Mesendoderm (in vitro differentiated cells): ENCODE results near the gene RFC1.

ENCODE experiments used
- DNase-seq: peaks from one replicate; pipeline ENCODE4 v3.0.0; 2013
- H2AK5ac ChIP-seq: 2 replicates; pipeline ENCODE4 v1.6.1; 2013; ENCODE audit warnings: low read length, inconsistent platforms
- H2BK120ac ChIP-seq: 2 replicates; pipeline ENCODE4 v1.6.1; 2013; ENCODE audit warnings: low read depth, mild to moderate bottlenecking, low read length, moderate library complexity, mixed read lengths
- H2BK15ac ChIP-seq: replicated peaks from 2 replicates; pipeline ENCODE4 v1.6.1; 2013; ENCODE audit warnings: low read depth, mild to moderate bottlenecking, moderate library complexity
- H2BK5ac ChIP-seq: 2 replicates; pipeline ENCODE4 v1.6.1; 2013; ENCODE audit warnings: low read length, inconsistent platforms
- H3K18ac ChIP-seq: 2 replicates; pipeline ENCODE4 v1.6.1; 2013; ENCODE audit warnings: mild to moderate bottlenecking, low read length, mixed read lengths
- H3K23ac ChIP-seq: one replicate; pipeline ENCODE4 v1.6.1; 2013; ENCODE audit warnings: low read length
- H3K27ac ChIP-seq: 2 replicates; pipeline ENCODE4 v1.5.1; 2013; ENCODE audit warnings: low read depth, mild to moderate bottlenecking, inconsistent platforms, low read length, moderate library complexity
- H3K27me3 ChIP-seq: 2 replicates; pipeline ENCODE4 v1.6.1; 2013; ENCODE audit warnings: low read length, control low read depth, mild to moderate bottlenecking, inconsistent platforms; ENCODE audit not compliant: insufficient read depth, poor library complexity
- H3K36me3 ChIP-seq: 2 replicates; pipeline ENCODE4 v1.6.1; 2013; ENCODE audit warnings: low read length, inconsistent platforms; ENCODE audit not compliant: control insufficient read depth, insufficient read depth
- H3K4ac ChIP-seq: one replicate; pipeline ENCODE4 v1.6.1; 2013; ENCODE audit warnings: low read depth, mild to moderate bottlenecking, low read length, moderate library complexity
- H3K4me1 ChIP-seq: 2 replicates; pipeline ENCODE4 v1.6.1; 2013; ENCODE audit warnings: low read depth, low read length, inconsistent platforms; ENCODE audit not compliant: control insufficient read depth
- H3K4me2 ChIP-seq: 2 replicates; pipeline ENCODE4 v1.6.1; 2013; ENCODE audit warnings: low read length
- H3K4me3 ChIP-seq: 2 replicates; pipeline ENCODE4 v1.5.1; 2013; ENCODE audit warnings: mild to moderate bottlenecking, low read length
- H3K56ac ChIP-seq: one replicate; pipeline ENCODE4 v1.6.1; 2013; ENCODE audit warnings: low read length
- H3K79me1 ChIP-seq: 2 replicates; pipeline ENCODE4 v1.6.1; 2013; ENCODE audit warnings: low read length, inconsistent platforms
- H3K79me2 ChIP-seq: 2 replicates; pipeline ENCODE4 v1.6.1; 2013; ENCODE audit warnings: mild to moderate bottlenecking, low read length; ENCODE audit not compliant: control insufficient read depth, insufficient read depth
- H3K9ac ChIP-seq: 2 replicates; pipeline ENCODE4 v1.6.1; 2013; ENCODE audit warnings: low read length, inconsistent platforms
- H4K5ac ChIP-seq: one replicate; pipeline ENCODE4 v1.6.1; 2013; ENCODE audit warnings: low read length
- H4K8ac ChIP-seq: one replicate; pipeline ENCODE4 v1.6.1; 2013; ENCODE audit warnings: low read depth, mild to moderate bottlenecking, control low read depth, low read length, moderate library complexity
- WGBS: extraction: QIAGEN DNeasy Blood & Tissue Kit; methylation state at CpG from one replicate; pipeline ENCODE4 v1.1.7; 2013; ENCODE audit warnings: low lambda C conversion rate, missing lambda C conversion rate; ENCODE audit not compliant: insufficient coverage; ENCODE audit errors: extremely low coverage; 5-methylcytosine and 5-hydroxymethylcytosine counted together

Gene RFC1

DNA sequence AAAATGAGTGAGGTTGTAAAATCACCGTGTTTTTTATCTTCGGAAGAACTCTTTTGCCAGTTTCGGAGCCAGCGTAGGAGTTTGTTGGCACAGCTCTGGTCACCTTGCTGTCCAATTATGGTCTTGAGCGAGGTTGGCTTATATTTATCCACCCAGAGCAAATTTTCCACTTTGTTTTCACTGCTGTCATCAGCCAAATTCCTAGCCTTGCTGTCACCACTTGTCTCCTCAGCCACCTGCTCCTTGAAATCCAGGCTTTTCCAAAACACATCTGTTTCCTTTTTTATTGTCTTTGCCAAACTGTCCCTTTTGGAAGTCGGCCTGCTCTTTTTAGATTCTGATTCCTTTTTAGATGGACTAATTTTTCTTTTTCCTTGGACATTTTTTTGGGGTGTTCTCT lies 57.6 kb downstream of the RFC1 start:
- H3K36me3 ChIP-seq, result peaks cover 8% of the 10 kb centered on the region
- H3K4me1 ChIP-seq, result no peaks in the 10 kb centered on the region
- no peak overlapping the region for H3K4me2 ChIP-seq
- H4K5ac ChIP-seq, result no peak overlapping the region
- H2BK15ac ChIP-seq, result no peak overlapping the region
- H3K27ac ChIP-seq, result no peak overlapping the region
- H2BK120ac ChIP-seq, result no peak overlapping the region
- WGBS, result no CpG with 5 or more reads among the region's 6 CpGs
- H2BK5ac ChIP-seq, result no peak overlapping the region
- H3K4me3 ChIP-seq, result no peak overlapping the region
- H4K8ac ChIP-seq, result no peak overlapping the region
- peaks cover 4% of the 10 kb centered on the region for H3K79me1 ChIP-seq
- no peaks in the 10 kb centered on the region for H3K79me2 ChIP-seq
- no peak overlapping the region for H2AK5ac ChIP-seq
- no peak overlapping the region for H3K56ac ChIP-seq
- no peak overlapping the region for H3K18ac ChIP-seq
- H3K4ac ChIP-seq, result no peak overlapping the region
- no peak overlapping the region for H3K23ac ChIP-seq
- no peaks in the 10 kb centered on the region for H3K27me3 ChIP-seq
- H3K9ac ChIP-seq, result no peak overlapping the region
- no peak for DNase-seq

- Histone ChIP-seq H3K23ac (no peak overlapping the region), H2BK120ac (no peak overlapping the region), H3K27ac (no peak overlapping the region), H3K4me1 (no peaks in the 10 kb centered on the region), H3K79me1 (peaks cover 4% of the 10 kb centered on the region), H3K4ac (no peak overlapping the region), H3K4me3 (no peak overlapping the region), H2AK5ac (no peak overlapping the region), H3K56ac (no peak overlapping the region), H3K36me3 (peaks cover 6% of the 10 kb centered on the region), H4K8ac (no peak overlapping the region), H2BK5ac (no peak overlapping the region), H3K27me3 (no peaks in the 10 kb centered on the region), H2BK15ac (no peak overlapping the region), H4K5ac (no peak overlapping the region), H3K79me2 (no peaks in the 10 kb centered on the region), H3K4me2 (no peak overlapping the region), H3K9ac (no peak overlapping the region), H3K18ac (no peak overlapping the region)
- no peak for DNase-seq
- WGBS, result no CpG with 5 or more reads among the region's 14 CpGs
These were observed 60.1 kb downstream of the RFC1 start for GRCh38 chr4:39305912-39306677.

- no peak overlapping the region for H4K5ac ChIP-seq
- H3K18ac ChIP-seq, result no peak overlapping the region
- H3K4me1 ChIP-seq, result no peaks in the 10 kb centered on the region
- H4K8ac ChIP-seq, result no peak overlapping the region
- H3K79me2 ChIP-seq, result no peaks in the 10 kb centered on the region
- no peak overlapping the region for H2BK15ac ChIP-seq
- H3K36me3 ChIP-seq, result peaks cover 7% of the 10 kb centered on the region
- peaks cover 4% of the 10 kb centered on the region for H3K79me1 ChIP-seq
- DNase-seq, result no peak
- no peak overlapping the region for H3K4ac ChIP-seq
- H3K23ac ChIP-seq, result no peak overlapping the region
- no peak overlapping the region for H2BK120ac ChIP-seq
- no peak overlapping the region for H3K4me3 ChIP-seq
- H3K4me2 ChIP-seq, result no peak overlapping the region
- no peak overlapping the region for H2AK5ac ChIP-seq
- no peak overlapping the region for H3K27ac ChIP-seq
- no peaks in the 10 kb centered on the region for H3K27me3 ChIP-seq
- no peak overlapping the region for H3K56ac ChIP-seq
- no peak overlapping the region for H3K9ac ChIP-seq
- H2BK5ac ChIP-seq, result no peak overlapping the region
- no CpG with 5 or more reads among the region's 5 CpGs for WGBS
These were observed 61.5 kb downstream of the RFC1 start for GRCh38 chr4:39304651-39305050.

DNA sequence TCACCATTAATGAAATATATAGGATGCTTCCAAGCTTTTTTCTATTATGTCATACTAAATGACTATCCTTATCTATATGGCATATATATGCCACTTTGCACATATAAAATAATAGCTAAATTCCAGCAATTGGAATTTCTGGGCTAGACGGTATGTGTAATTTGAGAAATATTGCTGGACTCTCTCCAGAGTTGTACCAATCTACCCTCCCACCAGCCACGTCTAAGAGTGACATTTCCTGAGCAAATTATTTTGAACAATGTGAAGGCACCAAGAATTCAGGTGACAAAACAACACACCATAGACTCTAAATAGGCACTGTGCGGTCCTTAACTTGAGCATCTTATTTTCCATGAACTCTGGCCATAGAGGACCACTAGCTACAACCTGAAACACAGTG lies 62.3 kb downstream of the RFC1 start:
- Histone ChIP-seq H2AK5ac (no peak overlapping the region), H3K56ac (no peak overlapping the region), H3K4ac (no peak overlapping the region), H2BK15ac (no peak overlapping the region), H3K4me1 (no peaks in the 10 kb centered on the region), H3K4me2 (no peak overlapping the region), H2BK5ac (no peak overlapping the region), H3K79me2 (no peaks in the 10 kb centered on the region), H3K23ac (no peak overlapping the region), H3K9ac (no peak overlapping the region), H3K79me1 (peaks cover 4% of the 10 kb centered on the region), H4K5ac (no peak overlapping the region), H3K27me3 (no peaks in the 10 kb centered on the region), H3K18ac (no peak overlapping the region), H2BK120ac (no peak overlapping the region), H3K4me3 (no peak overlapping the region), H4K8ac (no peak overlapping the region), H3K27ac (no peak overlapping the region), H3K36me3 (peaks cover 7% of the 10 kb centered on the region)
- no peak for DNase-seq
- WGBS, result no CpG with 5 or more reads among the region's 3 CpGs

DNA sequence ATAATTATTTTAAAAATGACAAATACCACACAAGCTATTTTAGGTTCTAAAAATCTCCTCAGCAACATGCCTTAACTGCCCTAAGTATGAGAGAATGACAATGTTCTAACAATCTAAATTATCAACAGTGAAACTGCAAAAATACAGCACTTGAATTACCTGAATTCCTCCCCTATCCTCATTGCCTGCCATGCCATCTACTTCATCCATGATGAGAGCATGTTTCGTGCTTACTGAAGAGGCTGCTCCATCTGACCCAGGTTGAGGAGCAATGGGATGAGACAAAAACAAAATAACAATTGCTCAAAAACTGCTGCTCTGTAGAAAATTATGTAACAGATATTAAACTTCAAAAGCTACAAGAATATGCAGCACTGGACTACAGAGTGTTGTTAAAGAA lies 63.3 kb downstream of the RFC1 start:
- no peak overlapping the region for H2BK15ac ChIP-seq
- H3K27me3 ChIP-seq, result no peaks in the 10 kb centered on the region
- H3K4me2 ChIP-seq, result no peak overlapping the region
- H4K5ac ChIP-seq, result no peak overlapping the region
- H3K79me1 ChIP-seq, result peaks cover 2% of the 10 kb centered on the region
- no peak overlapping the region for H3K18ac ChIP-seq
- H3K27ac ChIP-seq, result no peak overlapping the region
- no peaks in the 10 kb centered on the region for H3K4me1 ChIP-seq
- no peak overlapping the region for H2BK120ac ChIP-seq
- no peak for DNase-seq
- peaks cover 7% of the 10 kb centered on the region for H3K36me3 ChIP-seq
- H2AK5ac ChIP-seq, result no peak overlapping the region
- H4K8ac ChIP-seq, result no peak overlapping the region
- H2BK5ac ChIP-seq, result no peak overlapping the region
- H3K79me2 ChIP-seq, result no peaks in the 10 kb centered on the region
- no peak overlapping the region for H3K56ac ChIP-seq
- no CpG with 5 or more reads among the region's 1 CpG for WGBS
- no peak overlapping the region for H3K9ac ChIP-seq
- H3K4ac ChIP-seq, result no peak overlapping the region
- H3K23ac ChIP-seq, result no peak overlapping the region
- H3K4me3 ChIP-seq, result no peak overlapping the region

DNA sequence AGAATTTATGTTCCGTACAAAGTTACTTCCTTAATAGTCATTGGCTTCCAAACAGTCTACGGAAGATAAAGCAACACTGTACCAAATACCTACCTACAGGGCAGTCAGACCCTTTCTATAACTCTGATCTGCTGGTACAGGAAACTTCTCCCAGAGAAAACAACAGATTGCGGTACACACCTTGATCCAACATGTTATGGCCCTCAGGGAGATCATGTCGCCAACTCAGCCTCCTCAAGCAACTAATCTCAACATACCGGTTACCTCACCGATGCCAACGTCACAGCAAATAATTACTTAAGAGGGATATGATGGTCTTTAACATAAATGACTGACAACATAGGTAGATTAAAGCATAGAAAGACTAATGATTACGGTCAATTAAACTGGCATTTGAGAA lies 70.4 kb downstream of the RFC1 start:
- Histone ChIP-seq H4K8ac (no peak overlapping the region), H2BK15ac (no peak overlapping the region), H3K4me2 (no peak overlapping the region), H3K79me2 (no peaks in the 10 kb centered on the region), H4K5ac (no peak overlapping the region), H3K4me1 (no peaks in the 10 kb centered on the region), H2BK5ac (no peak overlapping the region), H3K27ac (no peak overlapping the region), H2AK5ac (no peak overlapping the region), H3K36me3 (peaks cover 9% of the 10 kb centered on the region), H3K27me3 (no peaks in the 10 kb centered on the region), H3K56ac (no peak overlapping the region), H3K18ac (no peak overlapping the region), H3K79me1 (no peaks in the 10 kb centered on the region), H3K23ac (no peak overlapping the region), H3K4me3 (no peak overlapping the region), H2BK120ac (no peak overlapping the region), H3K9ac (no peak overlapping the region), H3K4ac (no peak overlapping the region)
- no peak for DNase-seq
- no CpG with 5 or more reads among the region's 8 CpGs for WGBS
